HG03097 (cell line): ENCODE measurements around the gene IBTK.
A peak's percentile ranks its signal among the peaks of the same experiment; 100 is the strongest.
"Not testable (repeated sequence)": the region's sequence is repeated elsewhere in the genome, so short reads cannot be mapped to it uniquely, and the experiment has no call there.

Experiments used
- ATAC-seq: cut with Tn5 transposase; IDR thresholded peaks from one replicate; pipeline ENCODE4 v1.9.1; 2021; ENCODE audit not compliant: unreplicated experiment, low FRiP score

The IBTK gene

GRCh38 chr6:82179415-82179814, 68.1 kb downstream of the IBTK start:
- no peak for ATAC-seq

DNA sequence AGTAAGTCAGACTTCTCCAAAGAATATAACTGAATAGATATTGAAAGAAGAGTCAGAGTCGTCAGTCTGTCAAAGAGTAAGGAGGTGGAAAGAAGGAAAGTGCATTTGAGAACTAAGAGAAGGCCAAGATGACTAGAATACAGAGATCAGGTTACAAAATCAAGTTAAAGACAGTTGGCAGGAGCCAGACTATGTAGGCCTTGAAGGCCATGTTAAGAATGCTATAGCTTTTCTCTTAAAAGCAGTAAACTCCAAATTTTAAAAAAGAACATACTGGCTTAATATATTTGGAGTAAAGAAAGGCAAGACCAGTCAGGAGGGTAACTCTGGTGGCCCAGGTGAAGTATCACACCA, 68.8 kb downstream of the IBTK start:
- no peak for ATAC-seq

DNA sequence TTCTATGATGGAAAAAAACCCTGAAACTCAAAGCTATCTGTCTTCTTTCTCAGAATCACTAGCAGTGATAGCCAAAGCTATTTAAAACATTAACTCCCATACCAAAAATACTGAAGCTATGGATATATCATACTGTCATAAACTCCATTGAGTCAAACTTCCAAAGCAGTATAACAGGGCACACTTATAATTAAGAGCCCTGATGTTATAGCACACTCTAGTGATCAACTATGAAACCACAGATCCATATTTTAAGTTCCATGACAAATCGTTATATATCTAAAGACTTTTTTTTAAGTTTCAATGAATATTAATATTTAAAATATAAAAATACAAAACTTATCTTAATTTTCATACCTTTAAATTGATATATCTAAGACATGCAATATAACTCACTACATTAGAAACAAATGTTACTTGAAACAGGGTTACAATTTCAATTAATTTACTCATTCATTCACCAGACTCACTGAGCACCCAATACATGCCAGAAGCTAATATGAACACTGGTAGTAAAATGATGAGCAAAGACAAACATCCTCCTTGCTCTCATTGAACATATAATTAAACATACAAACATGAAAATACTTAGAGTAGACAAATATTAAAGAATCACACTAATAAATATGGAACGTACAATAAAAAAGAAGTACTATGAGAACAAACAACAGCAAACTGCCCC, 69.3 kb downstream of the IBTK start:
- ATAC-seq = no peak

DNA sequence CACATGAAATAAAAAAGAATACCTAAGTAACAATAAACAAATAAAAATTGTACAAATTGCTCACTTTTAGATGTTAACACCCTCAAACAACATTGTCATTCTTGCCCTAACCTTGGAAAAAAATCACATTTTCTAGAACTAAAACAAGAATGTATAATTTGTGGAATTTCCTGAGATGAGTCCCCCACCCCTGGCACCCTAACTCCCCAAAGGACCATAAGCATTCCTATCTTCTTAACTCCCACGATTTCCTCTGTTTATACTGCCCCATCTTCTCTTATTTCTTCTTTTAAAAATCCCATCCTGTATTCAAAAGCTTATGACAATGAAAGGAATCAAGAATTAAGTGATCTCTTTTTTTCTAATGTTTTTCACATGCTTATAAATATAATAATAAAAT, 70.9 kb downstream of the IBTK start:
- ATAC-seq = no peak

DNA sequence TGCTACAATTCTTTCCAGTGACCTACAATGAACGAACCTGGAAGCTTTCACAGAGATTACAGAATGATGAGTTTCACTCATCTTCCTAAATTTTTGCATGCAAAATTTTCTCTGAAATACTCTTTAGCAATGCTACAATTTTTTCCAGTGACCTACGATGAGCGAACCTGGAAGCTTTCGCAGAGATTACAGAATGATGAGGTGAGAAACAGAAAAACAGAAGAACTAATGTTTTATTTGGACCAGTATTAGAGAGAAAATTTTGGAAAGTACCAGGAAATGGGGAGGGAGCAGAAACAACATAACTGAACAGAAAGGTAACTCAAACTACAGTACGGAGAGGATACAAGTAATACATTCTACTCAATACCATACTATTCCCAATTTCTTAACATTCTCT, 75.0 kb downstream of the IBTK start:
- no peak for ATAC-seq

DNA sequence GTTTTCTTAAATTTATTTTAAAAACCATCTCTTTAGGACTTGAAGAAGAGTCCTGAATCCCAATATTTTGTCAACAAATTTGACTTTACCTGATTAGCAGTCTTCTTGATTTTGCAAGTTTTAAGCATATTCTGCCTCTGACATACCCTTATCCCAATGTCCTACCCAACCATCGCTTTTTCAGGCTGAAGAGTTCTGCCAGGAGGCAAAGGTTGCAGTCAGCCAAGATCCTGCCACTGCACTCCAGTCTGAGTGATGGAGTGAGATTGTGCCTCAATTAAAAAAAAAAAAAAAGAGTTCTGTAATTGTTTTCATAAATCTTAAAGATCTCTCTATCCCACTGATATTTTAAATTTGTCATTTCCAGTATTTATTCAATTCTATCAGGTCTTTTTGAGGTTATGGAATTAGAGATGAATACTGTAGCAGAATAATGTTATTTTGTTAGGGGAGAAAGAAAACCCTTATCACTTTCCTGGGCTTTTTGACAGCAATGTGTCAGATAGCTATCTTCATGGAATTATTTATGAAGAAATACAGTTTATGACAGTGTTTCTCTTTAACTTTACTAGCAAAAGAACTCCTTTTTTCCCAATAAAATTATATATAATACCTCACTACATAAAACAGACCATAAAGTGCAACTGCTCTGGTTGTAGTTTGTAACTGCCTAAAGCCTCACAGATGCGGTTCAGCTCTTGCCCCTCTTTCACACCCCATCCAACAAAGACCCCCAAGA, 78.2 kb downstream of the IBTK start:
- ATAC-seq = no peak

DNA sequence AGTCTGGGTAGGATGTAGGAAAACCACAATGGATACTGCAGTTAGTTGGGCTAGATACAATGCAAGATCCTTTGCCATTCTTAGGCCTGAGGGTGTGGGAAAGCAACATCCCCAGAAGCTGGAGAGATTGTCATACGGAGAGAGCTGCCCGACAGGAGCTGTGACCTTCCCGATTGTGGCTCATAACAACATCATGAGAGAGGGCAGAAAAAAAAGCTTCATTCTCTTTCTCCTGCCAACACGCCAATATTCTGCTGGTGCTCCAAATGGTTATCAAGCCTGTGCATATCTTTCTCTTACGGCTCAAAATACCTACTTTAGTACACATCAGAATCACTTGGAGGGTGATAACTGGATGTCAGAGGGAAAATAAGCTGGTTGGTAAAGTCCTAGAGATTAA, 81.1 kb downstream of the IBTK start:
- no peak for ATAC-seq

DNA sequence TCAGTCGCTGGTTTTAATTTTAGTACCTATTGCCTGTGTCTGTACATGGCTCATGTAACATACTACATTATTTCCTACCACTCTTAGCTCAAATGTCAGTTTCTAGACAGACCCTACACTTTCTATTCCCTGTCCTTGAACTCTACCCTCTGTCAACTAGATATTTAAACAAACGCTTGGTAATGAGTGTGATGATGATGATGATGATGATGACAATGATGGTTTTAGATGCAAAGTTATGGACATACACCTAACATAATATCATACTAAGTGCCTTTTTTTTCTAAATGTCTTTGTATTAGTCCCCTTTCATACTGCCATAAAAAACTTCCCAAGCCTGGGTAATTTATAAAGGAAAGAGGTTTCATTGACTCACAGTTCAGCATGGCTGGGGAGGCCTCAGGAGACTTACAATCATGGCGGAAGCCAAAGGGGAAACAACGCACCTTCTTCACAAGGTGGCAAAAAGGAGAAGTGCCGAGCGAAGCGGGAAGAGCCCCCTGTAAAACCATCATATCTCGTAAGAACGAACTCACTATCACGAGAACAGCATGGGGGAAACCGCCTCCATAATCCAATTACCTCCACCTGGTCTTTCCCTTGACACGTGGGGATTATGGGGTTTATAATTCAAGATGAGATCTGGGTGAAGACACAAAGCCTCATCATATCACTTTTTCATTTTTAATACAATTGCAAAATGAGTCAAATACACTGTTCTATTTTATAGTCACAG, 87.1 kb downstream of the IBTK start:
- ATAC-seq = no peak

DNA sequence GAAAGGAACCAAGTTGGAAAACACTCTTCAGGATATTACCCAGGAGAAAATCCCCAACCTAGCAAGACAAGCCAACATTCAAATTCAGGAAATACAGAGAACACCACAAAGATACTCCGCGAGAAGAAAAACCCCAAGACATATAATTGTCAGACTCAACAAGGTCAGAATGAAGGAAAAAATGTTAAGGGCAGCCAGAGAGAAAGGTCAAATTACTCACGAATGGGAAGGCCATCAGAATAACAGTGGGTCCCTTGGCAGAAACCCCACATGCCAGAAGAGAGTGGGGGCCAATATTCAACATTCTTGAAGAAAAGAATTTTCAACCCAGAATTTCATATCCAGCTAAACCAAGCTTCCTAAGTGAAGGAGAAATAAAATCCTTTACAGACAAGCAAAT, 94.8 kb downstream of the IBTK start:
- not testable (repeated sequence) for ATAC-seq

DNA sequence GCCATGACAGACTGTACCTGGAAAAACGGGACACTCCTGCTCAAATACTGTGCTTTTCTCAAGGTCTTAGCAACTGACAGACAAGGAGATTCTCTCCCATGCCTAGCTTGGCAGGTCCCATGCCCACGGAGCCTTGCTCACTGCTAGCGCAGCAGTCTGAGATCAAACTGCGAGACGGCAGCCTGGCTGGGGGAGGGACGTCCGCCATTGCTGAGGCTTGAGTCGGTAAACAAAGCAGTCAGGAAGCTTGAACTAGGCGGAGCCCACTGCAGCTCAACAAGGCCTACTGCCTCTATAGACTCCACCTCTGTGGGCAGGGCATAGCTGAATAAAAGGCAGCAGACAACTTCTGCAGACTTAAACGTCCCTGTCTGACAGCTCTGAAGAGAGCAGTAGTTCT, 96.4 kb downstream of the IBTK start:
- ATAC-seq = not testable (repeated sequence)

DNA sequence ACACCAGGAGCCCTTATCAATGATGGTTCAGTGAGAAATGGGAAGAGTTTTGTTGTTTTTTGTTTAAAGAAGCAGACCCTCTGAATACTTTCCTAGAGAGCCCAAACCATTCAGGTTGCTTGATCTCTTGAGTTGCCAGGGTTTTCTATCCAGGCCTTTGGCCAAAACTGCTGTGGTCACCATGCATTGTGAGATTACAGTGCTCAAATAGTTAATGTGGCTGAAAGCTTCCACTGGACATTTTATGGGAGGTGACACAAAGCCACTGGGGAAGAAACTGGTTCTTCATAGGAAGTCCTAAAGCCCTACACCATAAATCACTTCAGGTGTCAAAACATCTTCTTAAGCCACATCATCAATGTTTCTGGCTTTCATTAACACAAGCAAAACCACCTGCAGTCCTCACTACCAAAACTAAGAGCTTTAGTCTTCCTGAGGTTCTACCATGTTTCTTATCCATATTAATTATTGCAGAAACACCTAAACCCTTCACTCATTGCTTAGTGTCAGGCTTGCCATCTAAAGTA, 101.6 kb downstream of the IBTK start:
- no peak for ATAC-seq

DNA sequence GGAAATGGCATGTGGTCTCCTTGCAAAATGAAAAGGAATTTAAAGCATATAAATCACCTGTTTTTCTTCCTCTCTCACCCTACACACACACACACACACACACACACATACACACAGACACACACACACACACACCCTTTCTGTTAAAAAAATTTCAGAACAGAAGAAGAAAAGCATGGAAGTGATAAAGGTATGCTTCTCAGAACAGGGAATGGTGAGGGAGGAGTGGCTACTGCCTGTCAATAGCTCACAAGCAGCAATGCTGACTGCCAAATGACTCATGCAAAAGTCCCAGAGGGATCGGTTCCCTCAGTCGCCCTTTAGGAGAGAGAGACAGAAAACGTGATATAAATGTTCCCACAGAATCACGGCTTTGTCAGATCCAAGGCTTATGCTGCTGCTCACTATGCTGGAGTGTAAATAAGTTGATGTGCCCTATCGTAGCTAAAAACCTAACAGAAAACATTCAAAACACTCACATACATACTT, 102.6 kb downstream of the IBTK start:
- no peak for ATAC-seq

DNA sequence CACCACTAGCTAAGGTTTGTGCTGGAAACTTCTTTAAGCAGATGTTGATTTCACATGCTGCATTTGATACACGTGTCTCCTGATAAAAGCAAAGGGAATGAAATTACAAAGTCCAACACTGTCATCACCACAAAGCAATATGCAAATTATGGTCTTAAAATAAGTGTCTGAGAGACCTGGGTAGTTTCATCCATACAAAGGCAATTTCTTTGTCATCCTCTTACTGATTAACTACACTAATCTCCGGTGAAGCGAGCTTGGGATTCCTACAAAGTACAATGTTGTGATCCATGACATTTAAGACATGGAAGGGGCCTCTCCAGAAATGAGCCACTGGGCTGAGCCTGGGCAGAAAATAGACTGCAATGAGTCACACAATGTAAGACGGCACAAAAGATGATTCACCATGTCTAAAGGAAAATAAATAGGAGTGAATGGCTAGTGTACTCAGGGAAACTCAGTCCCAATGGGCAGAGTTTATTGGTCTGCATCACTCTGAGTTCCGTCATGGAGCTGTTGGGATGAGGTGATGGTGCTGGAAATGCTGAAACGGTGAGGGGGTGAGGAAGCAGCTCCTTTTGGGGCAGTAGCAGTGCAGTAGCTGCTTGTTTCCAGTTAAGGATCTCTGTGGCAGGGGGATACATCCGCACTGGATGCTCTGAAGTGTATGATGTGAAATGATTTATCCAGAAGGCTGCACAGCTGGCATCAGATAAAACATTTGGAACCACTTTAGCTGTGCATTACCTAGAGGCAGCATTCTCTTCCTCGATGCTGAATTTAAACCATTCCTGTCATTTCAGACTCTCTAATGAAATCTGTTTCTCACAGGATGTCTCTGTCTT, 103.3 kb downstream of the IBTK start:
- peak; percentile 72 for ATAC-seq

- no peak for ATAC-seq
Measured at GRCh38 chr6:82143041-82143481, 104.5 kb downstream of the IBTK start.

DNA sequence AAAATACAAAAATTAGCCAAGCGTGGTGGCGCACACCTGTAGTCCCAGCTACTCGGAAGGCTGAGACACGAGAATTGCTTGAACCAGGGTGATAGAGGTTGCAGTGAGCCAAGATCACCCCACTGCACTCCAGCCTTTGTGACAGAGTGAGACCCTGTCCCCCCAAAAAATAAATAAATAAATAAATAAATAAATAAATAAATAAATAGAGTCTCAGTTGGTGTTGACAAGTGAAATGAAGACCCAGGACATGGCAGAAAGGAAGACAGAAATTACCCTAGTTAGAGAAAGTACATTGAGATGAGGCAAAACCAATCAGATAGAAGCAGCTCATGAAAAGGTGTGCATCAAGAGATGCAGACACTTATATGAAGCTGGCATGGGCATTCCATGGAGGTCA, 105.0 kb downstream of the IBTK start:
- no peak for ATAC-seq

DNA sequence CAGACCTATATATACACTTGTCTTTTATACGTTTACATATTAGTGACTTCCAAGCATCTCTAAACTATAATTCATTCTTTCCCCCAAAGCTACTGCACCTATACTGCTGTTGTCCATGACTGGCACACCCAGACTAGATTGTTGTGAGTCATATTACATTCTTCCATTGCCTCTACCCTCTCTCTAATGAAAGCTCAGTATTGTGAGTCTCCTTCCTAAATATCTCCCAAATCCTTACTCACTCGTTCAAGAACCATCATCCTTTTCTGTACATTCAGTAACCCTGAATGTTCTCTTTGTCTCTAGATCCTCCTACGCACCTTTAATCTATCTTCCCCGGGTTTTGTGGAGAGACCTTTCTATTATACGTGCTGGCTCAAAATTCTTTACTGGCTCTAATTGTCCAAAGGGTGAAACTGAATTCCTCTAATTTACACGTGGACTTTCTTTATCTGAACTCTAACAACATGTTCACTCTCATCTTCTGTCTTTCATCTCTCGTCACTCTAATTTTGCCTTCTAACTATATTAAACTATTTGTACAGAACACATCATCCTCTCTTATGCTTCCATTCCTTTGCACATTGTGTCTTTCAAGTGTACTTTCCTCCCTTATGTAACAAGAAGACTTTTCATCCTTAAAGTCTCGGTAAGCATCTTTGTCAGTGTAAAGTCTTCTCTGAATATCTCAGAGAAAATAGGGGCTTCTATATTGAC, 109.3 kb downstream of the IBTK start:
- no peak for ATAC-seq

DNA sequence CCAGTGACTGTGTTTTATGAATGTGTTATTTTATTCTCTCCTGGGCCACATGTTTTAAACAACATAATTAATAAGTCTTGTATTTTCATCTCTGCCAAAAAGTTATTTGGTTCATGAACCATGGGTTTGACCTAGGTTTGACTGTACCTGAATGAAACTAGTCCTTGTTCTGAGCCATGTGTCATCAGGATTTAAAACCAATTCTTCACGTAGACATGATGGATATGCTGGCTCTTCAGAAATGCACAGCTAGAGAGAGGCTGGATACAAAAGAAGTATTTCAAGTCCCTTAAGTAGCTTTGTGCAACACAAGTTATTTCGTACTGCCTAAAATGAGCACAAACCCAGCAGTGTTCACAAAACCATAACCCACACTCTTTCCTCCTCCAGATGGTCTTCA, 116.1 kb downstream of the IBTK start:
- no peak for ATAC-seq

GRCh38 chr6:82129797-82130196, 117.7 kb downstream of the IBTK start:
- no peak for ATAC-seq

DNA sequence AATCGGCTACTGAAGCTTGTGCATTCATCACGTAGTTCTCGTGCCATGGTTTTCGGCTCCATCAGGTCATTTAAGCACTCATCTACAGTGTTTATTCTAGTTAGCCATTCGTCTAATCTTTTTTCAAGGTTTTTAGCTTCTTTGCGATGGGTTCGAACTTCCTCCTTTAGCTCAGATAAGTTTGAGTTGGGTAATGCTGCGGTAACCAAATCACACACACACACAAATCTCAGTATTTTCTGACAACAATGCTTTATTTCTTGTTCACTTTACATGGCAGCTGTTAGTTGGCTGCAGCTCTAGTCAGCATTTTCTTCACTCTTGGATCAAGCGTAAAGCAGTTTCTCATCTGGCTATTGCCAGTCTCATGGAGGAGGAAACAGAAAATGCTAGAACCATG, 118.6 kb downstream of the IBTK start:
- ATAC-seq = not testable (repeated sequence)

DNA sequence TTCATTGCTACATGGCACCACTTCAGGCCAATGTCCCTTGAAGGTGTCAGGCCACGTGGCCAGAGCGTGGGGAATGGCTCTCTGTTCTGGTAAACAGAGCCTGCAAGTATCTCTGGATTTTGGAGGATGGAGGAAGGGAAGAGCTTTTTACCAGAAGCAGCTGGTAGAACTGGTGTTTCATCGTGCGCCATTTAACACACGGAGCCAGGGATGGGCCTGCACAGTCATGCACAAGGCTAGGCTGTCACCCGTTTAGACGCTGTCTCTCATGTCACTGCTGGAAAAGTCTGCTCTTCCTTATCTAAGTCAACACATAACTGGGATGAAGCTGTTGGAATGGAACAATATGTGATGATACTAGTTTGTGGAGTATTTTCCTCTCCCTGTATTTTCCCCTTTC, 123.9 kb downstream of the IBTK start:
- no peak for ATAC-seq
